ENCODE data around the gene VIPAS39.
A peak's percentile ranks its signal among the peaks of the same experiment; 100 is the strongest.

VIPAS39 gene

GRCh38 chr14:77406086-77406485 is 51.3 kb downstream of the VIPAS39 start:
- Histone ChIP-seq H3K27me3 (ENCODE audit: insufficient read depth, low read length) (no peaks in the 10 kb centered on the region), H2AFZ (ENCODE audit: low read length, unreplicated experiment) (no peak overlapping the region), H3K27ac (ENCODE audit: low read depth, low read length) (no peak overlapping the region), H3K36me3 (ENCODE audit: insufficient read depth, low read length) (no peaks in the 10 kb centered on the region), H3K79me2 (ENCODE audit: control insufficient read depth, insufficient read depth, low read length, unreplicated experiment) (no peaks in the 10 kb centered on the region), H3K4me3 (ENCODE audit: low read depth, low read length) (no peak overlapping the region), H3K4me1 (ENCODE audit: control insufficient read depth, insufficient read depth, low read length, unreplicated experiment) (no peaks in the 10 kb centered on the region)

GRCh38 chr14:77403768-77404167 is 53.6 kb downstream of the VIPAS39 start:
- H3K27ac ChIP-seq (ENCODE audit: low read depth, low read length) = no peak overlapping the region
- no peaks in the 10 kb centered on the region for H3K4me1 ChIP-seq (ENCODE audit: control insufficient read depth, insufficient read depth, low read length, unreplicated experiment)
- no peaks in the 10 kb centered on the region for H3K36me3 ChIP-seq (ENCODE audit: insufficient read depth, low read length)
- H3K79me2 ChIP-seq (ENCODE audit: control insufficient read depth, insufficient read depth, low read length, unreplicated experiment) = no peaks in the 10 kb centered on the region
- no peaks in the 10 kb centered on the region for H3K27me3 ChIP-seq (ENCODE audit: insufficient read depth, low read length)
- no peak overlapping the region for H2AFZ ChIP-seq (ENCODE audit: low read length, unreplicated experiment)
- no peak overlapping the region for H3K4me3 ChIP-seq (ENCODE audit: low read depth, low read length)

GRCh38 chr14:77400216-77400615 is 57.2 kb downstream of the VIPAS39 start:
- Histone ChIP-seq H3K36me3 (ENCODE audit: insufficient read depth, low read length) (no peaks in the 10 kb centered on the region), H3K4me1 (ENCODE audit: control insufficient read depth, insufficient read depth, low read length, unreplicated experiment) (no peaks in the 10 kb centered on the region)

GRCh38 chr14:77390188-77390587 is 67.2 kb downstream of the VIPAS39 start:
- Histone ChIP-seq H3K4me1 (ENCODE audit: control insufficient read depth, insufficient read depth, low read length, unreplicated experiment) (no peaks in the 10 kb centered on the region), H3K79me2 (ENCODE audit: control insufficient read depth, insufficient read depth, low read length, unreplicated experiment) (no peaks in the 10 kb centered on the region), H2AFZ (ENCODE audit: low read length, unreplicated experiment) (no peak overlapping the region), H3K27me3 (ENCODE audit: insufficient read depth, low read length) (no peaks in the 10 kb centered on the region), H3K27ac (ENCODE audit: low read depth, low read length) (no peak overlapping the region), H3K4me3 (ENCODE audit: low read depth, low read length) (no peak overlapping the region), H3K36me3 (ENCODE audit: insufficient read depth, low read length) (no peaks in the 10 kb centered on the region)

More at GRCh38 chr14:77400216-77400615, 57.2 kb downstream of the VIPAS39 start:
- H3K79me2 ChIP-seq (ENCODE audit: control insufficient read depth, insufficient read depth, low read length, unreplicated experiment) = no peaks in the 10 kb centered on the region
- no peak overlapping the region for H2AFZ ChIP-seq (ENCODE audit: low read length, unreplicated experiment)
- H3K4me3 ChIP-seq (ENCODE audit: low read depth, low read length) = no peak overlapping the region
- H3K27me3 ChIP-seq (ENCODE audit: insufficient read depth, low read length) = no peaks in the 10 kb centered on the region
- H3K27ac ChIP-seq (ENCODE audit: low read depth, low read length) = no peak overlapping the region

GRCh38 chr14:77378701-77379100 is 78.7 kb downstream of the VIPAS39 start:
- Histone ChIP-seq H3K4me1 (ENCODE audit: control insufficient read depth, insufficient read depth, low read length, unreplicated experiment) (peaks cover 10% of the 10 kb centered on the region), H3K27ac (ENCODE audit: low read depth, low read length) (no peak overlapping the region), H3K36me3 (ENCODE audit: insufficient read depth, low read length) (no peaks in the 10 kb centered on the region), H3K79me2 (ENCODE audit: control insufficient read depth, insufficient read depth, low read length, unreplicated experiment) (peaks cover 26% of the 10 kb centered on the region), H3K4me3 (ENCODE audit: low read depth, low read length) (no peak overlapping the region), H3K27me3 (ENCODE audit: insufficient read depth, low read length) (no peaks in the 10 kb centered on the region), H2AFZ (ENCODE audit: low read length, unreplicated experiment) (no peak overlapping the region)

GRCh38 chr14:77377502-77377844 is 79.9 kb downstream of the VIPAS39 start:
- no peaks in the 10 kb centered on the region for H3K27me3 ChIP-seq (ENCODE audit: insufficient read depth, low read length)
- H3K36me3 ChIP-seq (ENCODE audit: insufficient read depth, low read length) = no peaks in the 10 kb centered on the region
- peak overlapping the region; percentile 70; the same call in 1 of the 2 replicates for H3K27ac ChIP-seq (ENCODE audit: low read depth, low read length)
- H3K79me2 ChIP-seq (ENCODE audit: control insufficient read depth, insufficient read depth, low read length, unreplicated experiment) = peaks cover 26% of the 10 kb centered on the region
- peak overlapping the region; percentile 98 for H2AFZ ChIP-seq (ENCODE audit: low read length, unreplicated experiment)
- H3K4me1 ChIP-seq (ENCODE audit: control insufficient read depth, insufficient read depth, low read length, unreplicated experiment) = peaks cover 19% of the 10 kb centered on the region
- H3K4me3 ChIP-seq (ENCODE audit: low read depth, low read length) = peak overlapping the region; percentile 96

- Histone ChIP-seq H3K36me3 (ENCODE audit: insufficient read depth, low read length) (no peaks in the 10 kb centered on the region), H3K4me3 (ENCODE audit: low read depth, low read length) (peak within 1 kb of the TSS; percentile 96), H3K4me1 (ENCODE audit: control insufficient read depth, insufficient read depth, low read length, unreplicated experiment) (peaks cover 22% of the 10 kb centered on the region), H3K79me2 (ENCODE audit: control insufficient read depth, insufficient read depth, low read length, unreplicated experiment) (peaks cover 29% of the 10 kb centered on the region), H3K27ac (ENCODE audit: low read depth, low read length) (peak within 1 kb of the TSS; percentile 70), H2AFZ (ENCODE audit: low read length, unreplicated experiment) (peak within 1 kb of the TSS; percentile 98), H3K27me3 (ENCODE audit: insufficient read depth, low read length) (no peaks in the 10 kb centered on the region)
Observed at GRCh38 chr14:77376771-77377501, 80.5 kb downstream of the VIPAS39 start, which contains the start of the genes SAMD15 and TMED8. TSS of gene SAMD15 (plus strand) at chr14:77377379. CDS start at chr14:77377419, 40 bp downstream. TSS of gene TMED8 (minus strand) at chr14:77377094. CDS start at chr14:77377053, 41 bp downstream.
